ENCODE results near the gene LHFPL6.
A peak's percentile ranks its signal among the peaks of the same experiment; 100 is the strongest.

The LHFPL6 gene

GRCh38 chr13:39410096-39410901, 192.7 kb downstream of the LHFPL6 start:
- DNase-seq = no peak

GRCh38 chr13:39408512-39408911, 194.5 kb downstream of the LHFPL6 start:
- no peak for DNase-seq

GRCh38 chr13:39407786-39408185, 195.2 kb downstream of the LHFPL6 start:
- DNase-seq = no peak

- DNase-seq = no peak
These were observed 195.9 kb downstream of the LHFPL6 start for GRCh38 chr13:39407138-39407537.

GRCh38 chr13:39406688-39407087, 196.3 kb downstream of the LHFPL6 start:
- no peak for DNase-seq

GRCh38 chr13:39405596-39406205, 197.3 kb downstream of the LHFPL6 start:
- no peak for DNase-seq

GRCh38 chr13:39405107-39405506, 197.9 kb downstream of the LHFPL6 start:
- DNase-seq = no peak

GRCh38 chr13:39403106-39403505, 199.9 kb downstream of the LHFPL6 start:
- DNase-seq = no peak

GRCh38 chr13:39402221-39402970, 200.6 kb downstream of the LHFPL6 start:
- no peak for DNase-seq

GRCh38 chr13:39401756-39402155, 201.2 kb downstream of the LHFPL6 start:
- no peak for DNase-seq

GRCh38 chr13:39401046-39401705, 201.8 kb downstream of the LHFPL6 start:
- DNase-seq = peak; percentile 2

- DNase-seq = no peak
These were observed 203.9 kb downstream of the LHFPL6 start for GRCh38 chr13:39399102-39399501.

- no peak for DNase-seq
These were observed 205.1 kb downstream of the LHFPL6 start for GRCh38 chr13:39397896-39398265.

GRCh38 chr13:39397226-39397895, 205.6 kb downstream of the LHFPL6 start:
- no peak for DNase-seq

GRCh38 chr13:39394796-39395678, 208.0 kb downstream of the LHFPL6 start:
- DNase-seq = no peak

GRCh38 chr13:39391761-39392160, 211.2 kb downstream of the LHFPL6 start:
- DNase-seq = no peak

- no peak for DNase-seq
These were observed 214.0 kb downstream of the LHFPL6 start for GRCh38 chr13:39389013-39389412.

- DNase-seq = no peak
These were observed 217.3 kb downstream of the LHFPL6 start for GRCh38 chr13:39385621-39386231.

GRCh38 chr13:39385154-39385553, 217.8 kb downstream of the LHFPL6 start:
- no peak for DNase-seq

GRCh38 chr13:39381456-39381855, 221.5 kb downstream of the LHFPL6 start:
- no peak for DNase-seq
